ENCODE measurements around the gene SCGB1D1.

DNA sequence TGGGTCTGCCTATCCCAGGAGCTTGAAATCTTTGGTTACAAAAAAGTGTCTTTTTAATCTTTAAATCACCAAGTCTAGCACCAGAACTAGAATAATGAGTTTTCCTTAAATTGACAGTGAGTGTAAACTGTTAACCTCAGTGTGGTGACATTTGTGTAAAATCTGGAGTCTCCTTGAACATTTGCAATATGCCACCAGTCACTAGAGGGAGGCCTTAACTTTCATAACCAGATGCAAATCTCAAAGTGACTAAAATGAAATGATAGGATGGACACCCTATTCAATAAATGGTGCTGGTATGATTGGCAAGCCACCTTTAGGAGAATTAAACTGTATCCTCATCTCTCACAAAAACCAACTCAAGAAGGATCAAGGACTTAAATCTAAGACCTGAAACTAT, 43.7 kb downstream of the SCGB1D1 start:
- TF ChIP-seq POLR2AphosphoS5 (IDR thresholded peaks at IDR 0.05; ENCODE audit: borderline replicate concordance, low read depth, low read length), result no peak
- no peak for TF ChIP-seq EZH2 (IDR thresholded peaks at IDR 0.05)

Measured in SK-N-MC (cell line).